Activated T-helper 1 cell treated with anti-CD3 and anti-CD28 coated beads, Interleukin-12 subunit alpha, Interleukin-12 subunit beta, Interleukin-2, Interleukin-4 antibody, amounts not matched to agents 30 ng/mL and 10 ng/mL and 1 ng/mL, durations not matched to agents 14 hours and 24 hours and 36 hours (primary cell): ENCODE measurements around the gene PTCSC3. TPM values are rescaled to one million over a fixed set of nuclear protein-coding genes. Genes with fewer than 3 reads are reported as not detected.

Experiments
- DNase-seq: peaks from one replicate; pipeline ENCODE4 v3.0.0; 2021; ENCODE audit warnings: low spot score
- H3K27ac Mint-ChIP-seq: one replicate; pipeline ENCODE4 v1.8.0; 2021; ENCODE audit warnings: mild to moderate bottlenecking, mixed read lengths
- H3K27me3 Mint-ChIP-seq: one replicate; pipeline ENCODE4 v1.8.0; 2022; ENCODE audit warnings: mild to moderate bottlenecking, moderate library complexity, mixed read lengths; ENCODE audit not compliant: insufficient read depth
- H3K36me3 Mint-ChIP-seq: one replicate; pipeline ENCODE4 v1.8.0; 2021; ENCODE audit warnings: low read depth, mixed read lengths
- H3K4me1 Mint-ChIP-seq: one replicate; pipeline ENCODE4 v1.8.0; 2021; ENCODE audit warnings: low read depth, mixed read lengths
- H3K4me3 Mint-ChIP-seq: one replicate; pipeline ENCODE4 v1.8.0; 2021; ENCODE audit warnings: mild to moderate bottlenecking, moderate library complexity, mixed read lengths
- H3K9me3 Mint-ChIP-seq: one replicate; pipeline ENCODE4 v1.8.0; 2021; ENCODE audit warnings: mixed read lengths
- intact Hi-C: fragments of 100-400 bp; cut with micrococcal nuclease; formaldehyde crosslinking; loops from one replicate; pipeline ENCODE4 v1.15.1; 2024
- total RNA-seq: library from RNA; stranded (reverse); gene quantifications from 2 replicates; pipeline ENCODE4 v1.2.3, GENCODE V29; 2022

The PTCSC3 gene
- not detected in 2 replicates for total RNA-seq

GRCh38 chr14:36176524-36176923 is at the start of gene PTCSC3:
TSS of gene PTCSC3 (minus strand) at chr14:36176722.
- Mint-ChIP-seq H3K9me3 (no peaks in the 10 kb centered on the region), H3K4me1 (no peaks in the 10 kb centered on the region), H3K27me3 (peaks cover 6% of the 10 kb centered on the region), H3K36me3 (no peaks in the 10 kb centered on the region), H3K4me3 (no peak within 1 kb of the TSS), H3K27ac (no peak within 1 kb of the TSS)
- DNase-seq, result no peak
- intact Hi-C loops, result no loop called here

- no peak overlapping the region for H3K27ac Mint-ChIP-seq
- H3K4me3 Mint-ChIP-seq, result no peak overlapping the region
- no peaks in the 10 kb centered on the region for H3K9me3 Mint-ChIP-seq
- peaks cover 3% of the 10 kb centered on the region for H3K27me3 Mint-ChIP-seq
- no peaks in the 10 kb centered on the region for H3K4me1 Mint-ChIP-seq
- intact Hi-C loops, result no loop called here
- H3K36me3 Mint-ChIP-seq, result no peaks in the 10 kb centered on the region
- DNase-seq, result no peak
Measured at GRCh38 chr14:36226164-36226563, 49.6 kb upstream of the PTCSC3 start.

GRCh38 chr14:36224176-36224575 is 47.7 kb upstream of the PTCSC3 start:
- no peak for DNase-seq
- Mint-ChIP-seq H3K4me1 (no peaks in the 10 kb centered on the region), H3K4me3 (no peak overlapping the region), H3K36me3 (no peaks in the 10 kb centered on the region), H3K9me3 (no peaks in the 10 kb centered on the region), H3K27me3 (peaks cover 9% of the 10 kb centered on the region), H3K27ac (no peak overlapping the region)
- intact Hi-C loops, result no loop called here

- Mint-ChIP-seq H3K27me3 (peaks cover 9% of the 10 kb centered on the region), H3K9me3 (no peaks in the 10 kb centered on the region), H3K4me3 (no peak overlapping the region), H3K36me3 (no peaks in the 10 kb centered on the region), H3K27ac (no peak overlapping the region), H3K4me1 (no peaks in the 10 kb centered on the region)
- intact Hi-C loops, result no loop called here
- DNase-seq, result no peak
Measured at GRCh38 chr14:36223558-36223957, 47.0 kb upstream of the PTCSC3 start.

- no peak overlapping the region for H3K4me3 Mint-ChIP-seq
- H3K36me3 Mint-ChIP-seq, result no peaks in the 10 kb centered on the region
Measured at GRCh38 chr14:36222952-36223468, 46.5 kb upstream of the PTCSC3 start.

GRCh38 chr14:36222337-36222736 is 45.8 kb upstream of the PTCSC3 start:
- Mint-ChIP-seq H3K4me1 (no peaks in the 10 kb centered on the region), H3K9me3 (no peaks in the 10 kb centered on the region), H3K27me3 (peaks cover 9% of the 10 kb centered on the region), H3K4me3 (no peak overlapping the region), H3K36me3 (no peaks in the 10 kb centered on the region), H3K27ac (no peak overlapping the region)
- no peak for DNase-seq
- intact Hi-C loops, result no loop called here

More at GRCh38 chr14:36222952-36223468, 46.5 kb upstream of the PTCSC3 start:
- Mint-ChIP-seq H3K27ac (no peak overlapping the region), H3K27me3 (peaks cover 9% of the 10 kb centered on the region), H3K9me3 (no peaks in the 10 kb centered on the region), H3K4me1 (no peaks in the 10 kb centered on the region)
- DNase-seq, result no peak
- intact Hi-C loops, result no loop called here

- intact Hi-C loops, result no loop called here
- no peak overlapping the region for H3K4me3 Mint-ChIP-seq
Measured at GRCh38 chr14:36221112-36221511, 44.6 kb upstream of the PTCSC3 start.

GRCh38 chr14:36217732-36218131 is 41.2 kb upstream of the PTCSC3 start:
- intact Hi-C loops, result no loop called here
- no peak overlapping the region for H3K27ac Mint-ChIP-seq

More at GRCh38 chr14:36221112-36221511, 44.6 kb upstream of the PTCSC3 start:
- Mint-ChIP-seq H3K9me3 (no peaks in the 10 kb centered on the region), H3K4me1 (no peaks in the 10 kb centered on the region), H3K36me3 (no peaks in the 10 kb centered on the region), H3K27ac (no peak overlapping the region), H3K27me3 (peaks cover 7% of the 10 kb centered on the region)
- DNase-seq, result no peak

GRCh38 chr14:36217027-36217426 is 40.5 kb upstream of the PTCSC3 start:
- Mint-ChIP-seq H3K9me3 (no peaks in the 10 kb centered on the region), H3K36me3 (no peaks in the 10 kb centered on the region), H3K27me3 (peaks cover 7% of the 10 kb centered on the region), H3K4me3 (no peak overlapping the region), H3K27ac (no peak overlapping the region), H3K4me1 (no peaks in the 10 kb centered on the region)
- intact Hi-C loops, result no loop called here
- no peak for DNase-seq

More at GRCh38 chr14:36217732-36218131, 41.2 kb upstream of the PTCSC3 start:
- no peaks in the 10 kb centered on the region for H3K36me3 Mint-ChIP-seq
- peaks cover 9% of the 10 kb centered on the region for H3K27me3 Mint-ChIP-seq
- DNase-seq, result no peak
- no peak overlapping the region for H3K4me3 Mint-ChIP-seq
- no peaks in the 10 kb centered on the region for H3K9me3 Mint-ChIP-seq
- H3K4me1 Mint-ChIP-seq, result no peaks in the 10 kb centered on the region

- Mint-ChIP-seq H3K9me3 (no peaks in the 10 kb centered on the region), H3K36me3 (no peaks in the 10 kb centered on the region), H3K27me3 (peaks cover 3% of the 10 kb centered on the region), H3K27ac (no peak overlapping the region), H3K4me3 (no peak overlapping the region), H3K4me1 (no peaks in the 10 kb centered on the region)
- intact Hi-C loops, result no loop called here
- no peak for DNase-seq
Measured at GRCh38 chr14:36215217-36215598, 38.7 kb upstream of the PTCSC3 start.

- no peaks in the 10 kb centered on the region for H3K9me3 Mint-ChIP-seq
- H3K4me3 Mint-ChIP-seq, result no peak overlapping the region
- peaks cover 2% of the 10 kb centered on the region for H3K27me3 Mint-ChIP-seq
- DNase-seq, result no peak
- no peak overlapping the region for H3K27ac Mint-ChIP-seq
- no peaks in the 10 kb centered on the region for H3K36me3 Mint-ChIP-seq
- H3K4me1 Mint-ChIP-seq, result no peaks in the 10 kb centered on the region
- intact Hi-C loops, result no loop called here
Measured at GRCh38 chr14:36214476-36215216, 38.1 kb upstream of the PTCSC3 start.

GRCh38 chr14:36212987-36213386 is 36.5 kb upstream of the PTCSC3 start:
- Mint-ChIP-seq H3K4me3 (no peak overlapping the region), H3K4me1 (no peaks in the 10 kb centered on the region), H3K27me3 (peaks cover 2% of the 10 kb centered on the region), H3K27ac (no peak overlapping the region), H3K9me3 (no peaks in the 10 kb centered on the region), H3K36me3 (no peaks in the 10 kb centered on the region)
- intact Hi-C loops, result no loop called here
- no peak for DNase-seq

- intact Hi-C loops, result no loop called here
- Mint-ChIP-seq H3K9me3 (no peaks in the 10 kb centered on the region), H3K4me3 (no peak overlapping the region), H3K27ac (no peak overlapping the region), H3K4me1 (no peaks in the 10 kb centered on the region), H3K27me3 (peaks cover 2% of the 10 kb centered on the region), H3K36me3 (no peaks in the 10 kb centered on the region)
- DNase-seq, result no peak
Measured at GRCh38 chr14:36212577-36212976, 36.1 kb upstream of the PTCSC3 start.
